OCI-LY1 (cell line): ENCODE results near the gene USP17L5.
"Not testable (repeated sequence)": the region's sequence is repeated elsewhere in the genome, so short reads cannot be mapped to it uniquely, and the experiment has no call there.

Experiments
- CTCF ChIP-seq: fragments of 200-600 bp; sonication (generic), shearing (Covaris generic); IDR thresholded peaks from 2 replicates; pipeline ENCODE4 v1.5.1; 2017; ENCODE audit warnings: mild to moderate bottlenecking, antibody characterized with exemption, low read length, moderate library complexity, mixed read lengths
- EZH2 ChIP-seq: fragments of 200-600 bp; sonication (generic), shearing (Covaris generic); IDR thresholded peaks from 2 replicates; pipeline ENCODE4 v1.8.0; 2017; ENCODE audit warnings: borderline replicate concordance, mixed run types, mild to moderate bottlenecking, antibody characterized with exemption, low read length, moderate library complexity, mixed read lengths

- TF ChIP-seq CTCF, EZH2: not testable (repeated sequence)
These were observed 49.8 kb downstream of the USP17L5 start for GRCh38 chr4:9389001-9389400.
